Measurements from ENCODE around the gene NAXD.
"Not testable (repeated sequence)": the region's sequence is repeated elsewhere in the genome, so short reads cannot be mapped to it uniquely, and the experiment has no call there.

The NAXD gene

DNA sequence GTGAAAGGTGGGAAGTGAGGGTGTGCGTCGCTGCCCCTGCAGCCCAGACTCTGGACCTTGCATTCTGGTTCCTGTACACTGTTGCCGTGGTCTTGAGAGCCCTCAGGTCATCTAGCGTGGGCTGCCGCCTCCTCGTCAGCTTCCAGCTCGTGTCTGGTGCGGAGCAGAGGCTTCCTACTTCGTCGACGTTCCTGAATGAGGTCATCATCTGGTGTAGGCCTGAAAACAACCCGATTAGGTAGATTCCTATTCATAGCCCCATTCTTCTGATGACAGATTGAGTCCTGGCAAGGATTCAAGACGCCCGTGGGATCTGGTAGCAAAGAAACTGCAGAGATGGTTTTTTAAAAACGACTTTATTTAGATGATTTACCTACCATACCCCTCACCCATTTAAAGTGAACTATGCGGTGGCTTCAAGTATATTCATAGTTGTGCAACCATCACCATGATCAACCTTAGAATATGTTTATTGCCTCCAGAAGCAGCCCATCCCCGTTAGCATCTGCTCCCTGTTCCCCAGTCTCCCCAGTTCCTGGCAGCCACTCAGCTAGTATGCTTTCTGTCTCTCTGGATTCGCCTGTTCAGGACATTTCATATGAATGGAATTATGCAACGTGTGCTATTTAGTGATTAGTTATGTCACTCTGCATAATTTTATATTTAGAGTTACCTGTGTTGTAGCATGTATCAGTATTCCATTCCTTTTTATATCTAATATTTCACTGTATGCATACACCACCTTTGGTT is 13.8 kb downstream of the NAXD start:
- no peak for DNase-seq

DNA sequence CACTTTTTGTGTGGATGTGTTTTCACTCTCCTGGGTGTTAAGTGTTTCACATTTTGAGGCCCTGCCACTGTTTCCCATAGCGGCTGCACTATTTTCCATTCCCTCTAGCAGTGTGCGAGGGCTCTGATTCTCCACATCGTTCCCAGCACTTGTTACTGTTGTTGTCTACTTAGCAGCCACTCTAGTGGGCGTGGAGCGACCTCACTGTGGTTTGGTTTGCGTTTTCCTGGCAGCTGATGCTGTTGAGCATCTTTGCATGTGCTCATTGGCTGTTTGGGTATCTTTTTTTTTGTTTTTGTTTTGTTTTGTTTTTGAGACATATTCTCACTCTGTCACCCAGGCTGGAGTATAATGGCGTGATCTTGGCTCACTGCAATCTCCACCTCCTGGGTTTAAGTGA is 14.4 kb downstream of the NAXD start:
- no peak for DNase-seq

- no peak for DNase-seq
Observed at GRCh38 chr13:110630566-110631119, 15.3 kb downstream of the NAXD start.

- DNase-seq: not testable (repeated sequence)
Observed at GRCh38 chr13:110632255-110632654, 16.9 kb downstream of the NAXD start.

GRCh38 chr13:110633776-110634175 is 18.4 kb downstream of the NAXD start:
- no peak for DNase-seq

GRCh38 chr13:110634558-110634957 is 19.2 kb downstream of the NAXD start:
- no peak for DNase-seq

DNA sequence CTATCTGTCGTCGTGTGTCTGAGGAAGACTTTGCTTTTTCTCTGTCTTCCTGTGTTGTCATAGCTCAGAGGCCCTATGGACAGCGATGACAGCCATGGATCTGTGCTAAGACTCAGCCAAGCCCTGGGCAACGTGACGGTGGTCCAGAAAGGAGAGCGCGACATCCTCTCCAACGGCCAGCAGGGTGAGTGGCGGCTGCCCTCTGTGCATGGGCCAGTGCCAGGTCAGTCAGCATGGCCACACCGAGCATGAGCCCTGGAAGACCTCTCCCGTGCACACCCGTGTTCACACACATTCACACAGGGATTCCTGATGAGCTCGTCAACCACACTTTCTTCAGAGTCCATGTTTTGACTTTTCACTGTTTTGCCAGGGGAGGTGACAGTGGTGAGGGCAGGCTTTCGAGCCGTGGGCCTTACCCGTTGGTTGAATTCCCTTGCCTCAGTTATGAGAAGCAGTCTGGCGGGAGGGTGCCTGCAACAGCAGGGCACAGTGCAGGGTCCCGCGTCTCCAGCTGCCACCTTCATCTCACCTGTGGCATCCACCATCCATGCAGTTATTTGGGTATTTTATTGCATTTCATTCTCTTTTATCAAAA is 20.2 kb downstream of the NAXD start:
- DNase-seq: no peak

DNA sequence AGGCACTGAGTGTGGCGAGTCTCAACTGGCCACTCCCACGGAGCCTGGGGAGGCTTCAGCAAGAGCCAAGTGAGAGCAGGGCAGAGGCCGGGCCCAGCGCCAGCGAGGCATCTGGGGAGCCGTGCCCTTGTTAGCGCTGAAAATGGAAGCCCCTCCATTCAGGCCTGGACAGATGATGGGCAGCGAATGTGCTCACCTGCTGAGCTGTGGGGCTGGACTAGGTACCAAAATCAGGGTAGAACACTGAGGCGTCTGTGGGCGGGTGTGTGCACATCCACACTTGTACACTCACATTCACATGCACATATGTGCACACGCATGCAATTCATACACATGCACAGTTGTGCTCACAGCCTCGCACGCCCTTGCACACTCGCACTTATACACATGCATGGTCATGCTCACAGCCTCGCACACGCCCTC is 20.7 kb downstream of the NAXD start:
- no peak for DNase-seq

GRCh38 chr13:110636701-110637201 is 21.4 kb downstream of the NAXD start:
- DNase-seq: no peak

DNA sequence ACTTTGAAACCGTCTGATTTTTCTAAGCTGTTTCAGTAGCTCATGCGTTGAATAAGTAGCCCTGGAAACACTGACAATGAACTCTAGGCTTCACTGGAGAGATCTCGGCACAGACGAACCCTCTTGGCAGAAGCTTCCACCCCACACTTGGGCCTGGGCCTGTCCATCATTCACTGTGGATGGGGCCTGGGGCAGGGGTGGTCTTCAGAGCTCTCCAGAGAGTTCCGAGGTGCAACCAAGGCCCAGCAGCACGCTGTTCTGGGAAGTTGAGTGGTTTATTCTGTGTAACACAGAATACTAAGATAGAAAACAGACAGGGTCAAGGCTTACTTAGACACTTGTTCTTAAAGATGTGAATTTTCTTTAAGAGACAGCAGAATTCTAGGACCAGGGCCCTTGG is 21.9 kb downstream of the NAXD start:
- DNase-seq: no peak

- no peak for DNase-seq
Observed at GRCh38 chr13:110637747-110638146, 22.4 kb downstream of the NAXD start.

DNA sequence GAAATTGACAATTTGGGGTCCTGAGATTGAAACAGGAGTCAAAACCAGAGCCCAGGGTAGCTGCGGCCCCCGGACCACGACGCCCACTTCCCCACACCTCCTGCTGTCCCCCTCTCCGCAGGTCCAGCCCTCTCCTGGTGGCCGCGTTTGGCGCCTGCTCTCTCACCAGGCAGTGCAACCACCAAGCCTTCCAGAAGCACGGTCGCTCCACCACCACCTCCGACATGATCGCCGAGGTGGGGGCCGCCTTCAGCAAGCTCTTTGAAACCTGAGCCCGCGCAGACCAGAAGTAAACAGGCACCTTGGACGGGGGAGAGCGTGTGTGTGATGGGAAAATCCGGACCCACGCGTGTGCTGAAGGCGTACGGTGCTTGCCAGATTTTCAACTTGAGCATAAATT is 22.9 kb downstream of the NAXD start:
- no peak for DNase-seq

DNA sequence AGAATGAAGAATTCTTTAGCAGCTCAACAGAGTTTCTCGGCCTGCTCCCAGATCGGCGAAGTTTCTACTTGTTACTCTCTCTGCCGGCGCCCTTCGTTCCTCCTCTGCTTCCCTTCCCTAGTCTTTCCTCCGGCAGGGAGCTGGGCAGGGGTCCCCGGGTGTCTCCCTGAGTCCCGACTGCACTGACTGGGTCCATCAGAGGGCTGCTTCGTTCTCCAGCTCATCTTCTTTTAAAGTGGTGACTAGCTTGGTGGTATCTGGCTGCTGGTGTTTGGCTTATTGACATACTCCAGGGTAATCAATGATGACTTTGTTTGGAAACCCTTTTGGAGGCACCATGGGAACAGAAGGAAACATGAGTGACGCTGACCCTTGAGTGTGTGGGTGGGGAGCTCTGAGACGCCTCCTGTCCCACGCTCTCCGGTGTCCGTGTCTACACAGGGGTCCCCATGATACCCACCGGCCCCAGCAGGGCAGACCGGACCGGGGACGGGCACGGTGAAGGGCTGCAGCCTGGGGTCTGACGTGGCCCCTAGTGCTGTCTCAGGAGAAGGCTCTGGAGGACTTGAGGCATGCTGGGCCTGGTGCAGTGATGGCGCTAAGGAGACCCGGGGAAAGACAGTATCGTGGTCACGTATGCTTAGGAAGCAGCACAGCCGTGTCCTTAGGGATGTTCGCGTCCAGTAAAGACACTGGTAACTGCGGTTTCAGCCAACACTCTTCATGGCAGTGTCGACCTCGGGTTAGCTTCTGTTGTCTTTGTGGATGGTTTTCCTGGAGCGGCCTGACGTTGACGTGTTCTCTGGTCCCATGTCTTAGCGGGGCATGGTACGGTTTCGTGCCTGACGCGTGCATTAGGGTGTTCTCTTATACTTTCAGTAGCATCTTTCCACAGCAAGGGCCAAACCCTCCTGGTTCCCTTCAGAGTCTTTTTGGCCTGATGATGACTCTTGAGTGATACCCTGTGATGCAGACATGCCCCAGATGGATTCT is 23.8 kb downstream of the NAXD start:
- DNase-seq: no peak

GRCh38 chr13:110639935-110640334 is 24.6 kb downstream of the NAXD start:
- no peak for DNase-seq

- DNase-seq: no peak
Observed at GRCh38 chr13:110640591-110641029, 25.3 kb downstream of the NAXD start.

GRCh38 chr13:110641055-110642015 is 26.0 kb downstream of the NAXD start:
- peak; percentile 48 for DNase-seq

DNA sequence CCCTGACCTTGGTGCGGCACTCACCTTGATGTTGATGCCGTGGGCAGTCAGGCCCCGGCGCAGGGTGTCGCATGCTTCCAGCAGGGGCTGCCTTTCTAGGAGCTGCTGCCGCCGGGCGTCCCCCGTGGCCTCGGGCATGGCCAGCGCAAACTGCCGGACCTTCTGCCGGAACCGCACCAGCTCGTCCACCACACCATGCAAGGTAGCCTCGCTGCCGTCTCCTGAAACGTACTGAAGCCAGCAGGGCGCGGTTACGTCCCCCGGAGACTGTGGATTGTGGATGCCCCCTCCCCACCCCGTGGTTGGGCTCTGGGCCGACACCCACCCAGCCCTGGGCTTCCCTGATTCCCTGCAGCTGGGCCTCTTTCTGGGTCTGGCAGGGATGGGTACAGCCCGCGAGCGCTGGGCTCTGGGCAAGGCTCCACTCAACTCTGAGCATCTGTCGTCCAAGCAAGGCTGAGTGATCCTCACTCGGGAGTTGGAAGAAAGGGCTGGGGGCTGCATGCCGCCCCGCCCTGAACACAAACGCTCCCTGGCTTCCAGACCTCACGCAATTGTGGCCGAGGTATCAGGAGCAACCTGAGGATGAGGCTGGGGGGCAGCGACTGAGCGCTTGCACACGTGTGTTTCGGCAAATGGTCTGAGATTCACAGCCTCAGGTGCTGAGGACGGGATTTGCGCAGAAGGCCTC is 27.1 kb downstream of the NAXD start:
- DNase-seq: no peak

DNA sequence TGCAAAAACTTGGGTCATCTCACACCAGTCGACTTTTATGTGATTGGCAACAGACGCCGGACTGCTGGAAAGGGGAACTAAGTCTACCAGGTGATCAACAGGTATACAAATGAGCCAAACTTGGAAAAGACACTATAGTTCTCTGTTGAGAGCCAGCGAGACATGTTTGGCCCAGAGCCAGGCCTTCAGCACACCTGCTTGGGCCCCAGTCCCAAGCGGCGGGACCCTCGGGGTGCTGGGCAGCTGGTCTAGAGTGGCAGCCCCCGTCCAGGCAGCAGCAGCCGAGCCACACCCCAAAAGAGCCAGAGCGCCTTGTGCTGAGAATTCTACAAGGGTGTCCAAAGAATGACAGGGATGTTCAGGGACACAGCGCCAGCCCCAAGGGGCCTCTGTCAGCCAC is 28.0 kb downstream of the NAXD start:
- DNase-seq: no peak

- no peak for DNase-seq
Observed at GRCh38 chr13:110643768-110644421, 28.6 kb downstream of the NAXD start.

GRCh38 chr13:110644892-110645521 is 29.7 kb downstream of the NAXD start:
- DNase-seq: peak; percentile 89

All from NCI-H1092 treated with DMSO at 0.1 percent for 48 hours (cell line).